Sigmoid colon (tissue), 7 donors: ENCODE data around the gene TCIRG1. TPM values are rescaled to one million over a fixed set of nuclear protein-coding genes. Genes with fewer than 3 reads are reported as not detected.
A peak's percentile ranks its signal among the peaks of the same experiment; 100 is the strongest.

ENCODE experiments used
- DNase-seq: peaks from one replicate; pipeline ENCODE4 v3.0.0-alpha.2; 2019
- H3K27ac ChIP-seq, 4 donors: fragments of 200-600 bp; sonication (generic); one replicate each; pipeline ENCODE4 v1.5.1; 2016 to 2019; ENCODE audit warnings: mild to moderate bottlenecking in 1 of 4
- H3K27me3 ChIP-seq, 3 donors: fragments of 200-600 bp; sonication (generic); one replicate each; pipeline ENCODE4 v1.5.1; 2019; ENCODE audit warnings: mild to moderate bottlenecking in 1 of 3
- H3K36me3 ChIP-seq, 4 donors: fragments of 200-600 bp; sonication (generic); one replicate each; pipeline ENCODE4 v1.5.1; 2016 to 2019
- H3K4me1 ChIP-seq, 4 donors: fragments of 200-600 bp; sonication (generic); one replicate each; pipeline ENCODE4 v1.5.1; 2017 to 2019
- H3K4me3 ChIP-seq, 4 donors: fragments of 200-600 bp; sonication (generic); one replicate each; pipeline ENCODE4 v1.5.1; 2017 to 2019; ENCODE audit warnings: mild to moderate bottlenecking in 2 of 4, moderate library complexity in 1 of 4
- H3K9me3 ChIP-seq, 4 donors: fragments of 200-600 bp in 3 of 4; sonication (generic) in 3 of 4; one replicate each; pipeline versions ENCODE4 v1.5.1 to v1.6.1; 2013 to 2019
- CTCF ChIP-seq, 4 experiments: fragments of 450-650 bp in 3 of 4; fragments of 200-600 bp in 1 of 4; IDR thresholded peaks; one replicate each; pipeline ENCODE4 v1.5.1; 2016 to 2019; ENCODE audit warnings: antibody characterized with exemption in 4 of 4, mild to moderate bottlenecking in 3 of 4, moderate library complexity in 2 of 4
- EP300 ChIP-seq, 4 donors: sonication (generic); formaldehyde crosslinking; IDR thresholded peaks; one replicate each; pipeline ENCODE4 v1.6.1; 2017; ENCODE audit warnings: antibody characterized with exemption in 4 of 4
- POLR2A ChIP-seq, 2 donors: fragments of 450-650 bp; IDR thresholded peaks; one replicate each; pipeline ENCODE4 v1.6.1; 2016; ENCODE audit warnings: antibody characterized with exemption in 2 of 2, mild to moderate bottlenecking in 2 of 2, moderate library complexity in 2 of 2
- POLR2AphosphoS5 ChIP-seq, 4 donors: sonication (generic); formaldehyde crosslinking; IDR thresholded peaks; one replicate each; pipeline ENCODE4 v1.6.1; 2017; ENCODE audit warnings: antibody characterized with exemption in 4 of 4
- WGBS, 2 donors: extraction: QIAGEN DNeasy Blood & Tissue Kit; methylation state at CpG; one replicate each; pipeline ENCODE4 v1.1.7; 2013; 5-methylcytosine and 5-hydroxymethylcytosine counted together
- intact Hi-C: fragments of 100-400 bp; cut with DNase I; formaldehyde crosslinking; loops from one replicate; pipeline ENCODE4 v1.15.1; 2023
- polyA plus RNA-seq, 3 donors: library from polyadenylated mRNA; stranded (reverse); fragments of 200-250 nt; gene quantifications; one replicate each; pipeline ENCODE4 v1.2.3, GENCODE V29; 2013
- total RNA-seq, 4 donors: library from RNA; depleted of rRNA; stranded (reverse); fragments of >200 nt; gene quantifications; one replicate each; pipeline ENCODE4 v1.1.0, GENCODE V29; 2016
- donor health status: healthy with polysubstance abuse.
- donor health status: Bipolar disorder and iron deficiency.
- donor health status: healthy.

Gene TCIRG1
- total and polyA plus RNA-seq, 7 donors: 15.0 to 276 (median 73.9) TPM

GRCh38 chr11:68030318-68031143 lies 8.3 kb upstream of the TCIRG1 start, which contains the start of gene NDUFS8:
NDUFS8 (plus strand) TSS chr11:68030681; CDS start chr11:68032152, 1,471 bp downstream.
- Histone ChIP-seq H3K9me3 (no peaks in the 10 kb centered on the region), H3K36me3 (peaks cover 5 to 36% (median 21%) of the 10 kb centered on the region in 4 donors), H3K27ac (peak within 1 kb of the TSS; percentile 83 to 95 (median 92)), H3K4me1 (peaks cover 0 to 32% (median 27%) of the 10 kb centered on the region in 4 donors), H3K4me3 (peak within 1 kb of the TSS; percentile 60 to 93 (median 75)), H3K27me3 (no peaks in the 10 kb centered on the region)
- WGBS, 2 donors: 0 to 1% methylated on average over 56 of the region's 56 CpGs
- intact Hi-C loops: loop anchor here (2.0 kb wide), 1 partner anchor 20 kb away; the partner anchor contains the start of gene ALDH3B1
- DNase-seq: peak; percentile 99
- no peak for TF ChIP-seq EP300 (IDR thresholded peaks at IDR 0.05)
- TF ChIP-seq POLR2A (IDR thresholded peaks at IDR 0.05): peak in 1 of 2 donors; percentile 47
- no peak for TF ChIP-seq CTCF (IDR thresholded peaks at IDR 0.05)
- peak; percentile 67 to 87 (median 82) for TF ChIP-seq POLR2AphosphoS5 (IDR thresholded peaks at IDR 0.05)

GRCh38 chr11:68031144-68031464 lies 7.7 kb upstream of the TCIRG1 start:
- H3K4me1 ChIP-seq: peaks cover 0 to 32% (median 27%) of the 10 kb centered on the region in 4 donors
- TF ChIP-seq POLR2A (IDR thresholded peaks at IDR 0.05) (no peak), POLR2AphosphoS5 (IDR thresholded peaks at IDR 0.05) (no peak), EP300 (IDR thresholded peaks at IDR 0.05) (no peak), CTCF (IDR thresholded peaks at IDR 0.05) (no peak)
- peak overlapping the region; percentile 83 to 95 (median 92) for H3K27ac ChIP-seq
- no peaks in the 10 kb centered on the region for H3K9me3 ChIP-seq
- H3K4me3 ChIP-seq: peak overlapping the region; percentile 60 to 93 (median 75)
- DNase-seq: no peak
- H3K36me3 ChIP-seq: peaks cover 5 to 36% (median 23%) of the 10 kb centered on the region in 4 donors
- 9 to 12% methylated on average over 10 of the region's 10 CpGs for WGBS, 2 donors
- intact Hi-C loops: loop anchor here (2.0 kb wide), 1 partner anchor 20 kb away; the partner anchor contains the start of gene ALDH3B1
- H3K27me3 ChIP-seq: no peaks in the 10 kb centered on the region

- H3K27ac ChIP-seq: peak overlapping the region in 3 of 4 donors; percentile 83 to 95 (median 91)
- intact Hi-C loops: no loop called here
- DNase-seq: no peak
- H3K27me3 ChIP-seq: no peaks in the 10 kb centered on the region
- peaks cover 5 to 45% (median 23%) of the 10 kb centered on the region in 4 donors for H3K36me3 ChIP-seq
- H3K4me1 ChIP-seq: peaks cover 0 to 32% (median 27%) of the 10 kb centered on the region in 4 donors
- TF ChIP-seq EP300 (IDR thresholded peaks at IDR 0.05) (no peak), POLR2AphosphoS5 (IDR thresholded peaks at IDR 0.05) (no peak), POLR2A (IDR thresholded peaks at IDR 0.05) (no peak), CTCF (IDR thresholded peaks at IDR 0.05) (no peak)
- peak overlapping the region in 1 of 4 donors; percentile 93 for H3K4me3 ChIP-seq
- no peaks in the 10 kb centered on the region for H3K9me3 ChIP-seq
- WGBS, 2 donors: 50 to 75% methylated on average over 9 of the region's 9 CpGs
Measured at GRCh38 chr11:68032003-68032402, 6.8 kb upstream of the TCIRG1 start.

- no peaks in the 10 kb centered on the region for H3K27me3 ChIP-seq
- DNase-seq: no peak
- 94 to 95% methylated on average over 29 of the region's 29 CpGs for WGBS, 2 donors
- no peaks in the 10 kb centered on the region for H3K9me3 ChIP-seq
- H3K27ac ChIP-seq: no peak overlapping the region
- TF ChIP-seq EP300 (IDR thresholded peaks at IDR 0.05) (no peak), POLR2AphosphoS5 (IDR thresholded peaks at IDR 0.05) (no peak), CTCF (IDR thresholded peaks at IDR 0.05) (no peak), POLR2A (IDR thresholded peaks at IDR 0.05) (no peak)
- intact Hi-C loops: no loop called here
- H3K4me3 ChIP-seq: no peak overlapping the region
- peaks cover 0 to 40% (median 36%) of the 10 kb centered on the region in 4 donors for H3K4me1 ChIP-seq
- H3K36me3 ChIP-seq: peaks cover 5 to 45% (median 23%) of the 10 kb centered on the region in 4 donors
Measured at GRCh38 chr11:68032997-68033707, 5.7 kb upstream of the TCIRG1 start.
